PC-3 (cell line): Measurements from ENCODE around the gene JAG2. TPM values are rescaled to one million over a fixed set of nuclear protein-coding genes. Genes with fewer than 3 reads are reported as not detected.

Source experiments
- ATAC-seq: fragments of 200-7000 bp; cut with Tn5 transposase; 2 replicates; pipeline ENCODE4 v1.9.1; 2020; ENCODE audit warnings: mild to moderate bottlenecking, moderate library complexity
- BruUV-seq: library from RNA; stranded (reverse); fragments of 400-500 nt; replicated peaks from 2 replicates; lab custom pipeline; 2021; lab: Mats Ljungman, UMichigan
- CTCF ChIA-PET: fragments of 300-600 bp; sonication (Branson Sonifier 250); formaldehyde crosslinking; loops from one replicate; lab custom pipeline; 2022; ENCODE audit warnings: antibody characterized with exemption; lab: Charles Lee
- POLR2A ChIA-PET: fragments of 300-600 bp; sonication (Branson Sonifier 250); formaldehyde crosslinking; loops from one replicate; lab custom pipeline; 2022; ENCODE audit warnings: antibody characterized with exemption; ENCODE audit not compliant: unreplicated experiment; lab: Charles Lee
- DNase-seq: peaks from one replicate; pipeline ENCODE4 v3.0.0-alpha.2; 2015
- H2AFZ ChIP-seq: fragments of 300-600 bp; sonication (generic); 2 replicates; pipeline ENCODE4 v1.6.0; 2016; ENCODE audit warnings: antibody characterized with exemption, low read length
- H3F3A ChIP-seq: fragments of 300-600 bp; sonication (generic); one replicate; pipeline ENCODE4 v1.6.0; 2017; ENCODE audit warnings: antibody characterized with exemption, low read length, control low read depth, mild to moderate bottlenecking; ENCODE audit not compliant: unreplicated experiment
- H3K27ac ChIP-seq: fragments of 300-600 bp; sonication (generic); 2 replicates; pipeline ENCODE4 v1.5.1; 2016; ENCODE audit warnings: mild to moderate bottlenecking, low read length
- H3K27me3 ChIP-seq: fragments of 300-600 bp; sonication (generic); 2 replicates; pipeline ENCODE4 v1.6.1; 2016; ENCODE audit warnings: low read length, mixed read lengths
- H3K36me3 ChIP-seq: fragments of 300-600 bp; sonication (generic); 2 replicates; pipeline ENCODE4 v1.6.1; 2016; ENCODE audit warnings: low read depth, mixed run types, low read length, mixed read lengths
- H3K4me1 ChIP-seq: fragments of 300-600 bp; sonication (generic); 2 replicates; pipeline ENCODE4 v1.5.1; 2016; ENCODE audit warnings: low read length; ENCODE audit not compliant: insufficient read depth
- H3K4me2 ChIP-seq: fragments of 300-600 bp; sonication (generic); 2 replicates; pipeline ENCODE4 v1.6.0; 2016; ENCODE audit warnings: low read length
- H3K4me3 ChIP-seq: fragments of 300-600 bp; sonication (generic); 2 replicates; pipeline ENCODE4 v1.5.1; 2016; ENCODE audit warnings: mild to moderate bottlenecking, low read length, mixed read lengths
- H3K79me2 ChIP-seq: fragments of 300-600 bp; sonication (generic); 2 replicates; pipeline ENCODE4 v1.6.1; 2017; ENCODE audit warnings: low read length, mixed read lengths
- H3K9ac ChIP-seq: fragments of 300-600 bp; sonication (generic); 2 replicates; pipeline ENCODE4 v1.6.0; 2016; ENCODE audit warnings: mild to moderate bottlenecking, low read length
- H3K9me2 ChIP-seq: fragments of 300-600 bp; sonication (generic); replicated peaks from 2 replicates; pipeline ENCODE4 v1.6.1; 2016; ENCODE audit warnings: mixed run types, low read length, mixed read lengths
- H3K9me3 ChIP-seq: fragments of 300-600 bp; sonication (generic); 2 replicates; pipeline ENCODE4 v1.6.1; 2016; ENCODE audit warnings: low read length, mixed read lengths
- H4K20me1 ChIP-seq: fragments of 300-600 bp; sonication (generic); 2 replicates; pipeline ENCODE4 v1.6.1; 2016; ENCODE audit warnings: low read length, mixed read lengths
- CTCF ChIP-seq: fragments of 300-600 bp; sonication (generic); conservative IDR thresholded peaks from 2 replicates; pipeline ENCODE4 v1.5.1; 2017; ENCODE audit warnings: antibody characterized with exemption, low read depth, mild to moderate bottlenecking, low read length
- EZH2 ChIP-seq: fragments of 300-600 bp; sonication (generic); IDR thresholded peaks from one replicate; pipeline ENCODE4 v1.6.1; 2017; ENCODE audit warnings: antibody characterized with exemption, mild to moderate bottlenecking, low read length; ENCODE audit not compliant: unreplicated experiment
- EZH2phosphoT487 ChIP-seq: fragments of 300-600 bp; sonication (generic); IDR thresholded peaks from 2 replicates; pipeline ENCODE4 v1.6.1; 2018; ENCODE audit warnings: mild to moderate bottlenecking, antibody characterized with exemption, low read length, borderline replicate concordance
- intact Hi-C: fragments of 100-400 bp; cut with micrococcal nuclease; formaldehyde crosslinking; loops from 2 replicates; pipeline ENCODE4 v1.9.0; 2023
- total RNA-seq: library from RNA; depleted of rRNA; stranded (reverse); fragments of >200 nt; gene quantifications from 2 replicates; pipeline ENCODE4 v1.2.3, GENCODE V29; 2014

The JAG2 gene
- total RNA-seq, 1 experiment from 2014 or later: 57.1 TPM

GRCh38 chr14:105142651-105143450 lies 25.7 kb downstream of the JAG2 start:
- no peak overlapping the region for H3K27ac ChIP-seq

GRCh38 chr14:105141486-105142281 lies 26.9 kb downstream of the JAG2 start:
- no peaks in the 10 kb centered on the region for H3K9me2 ChIP-seq
- TF ChIP-seq EZH2 (no peak), CTCF (no peak), EZH2phosphoT487 (no peak)
- H3K9ac ChIP-seq: no peak overlapping the region
- CTCF ChIA-PET: interaction anchor here (1.0 kb wide), 1 partner anchor 34 kb away, joined by 3 read pairs; no protein-coding TSS in a partner anchor
- ATAC-seq (no peak), DNase-seq (no peak)
- no peak overlapping the region for H3K4me2 ChIP-seq
- H3F3A ChIP-seq: no peaks in the 10 kb centered on the region
- H2AFZ ChIP-seq: no peak overlapping the region
- H3K9me3 ChIP-seq: no peaks in the 10 kb centered on the region
- H3K4me3 ChIP-seq: no peak overlapping the region
- no peaks in the 10 kb centered on the region for H3K27me3 ChIP-seq
- H3K36me3 ChIP-seq: no peaks in the 10 kb centered on the region
- intact Hi-C loops: no loop called here
- BruUV-seq: no TSS peak
- no peak overlapping the region for H3K27ac ChIP-seq
- no peaks in the 10 kb centered on the region for H4K20me1 ChIP-seq
- H3K4me1 ChIP-seq: no peaks in the 10 kb centered on the region
- no peaks in the 10 kb centered on the region for H3K79me2 ChIP-seq
- POLR2A ChIA-PET: no interaction called here

More at GRCh38 chr14:105142651-105143450, 25.7 kb downstream of the JAG2 start:
- Histone ChIP-seq H3K9me3 (no peaks in the 10 kb centered on the region), H3K79me2 (no peaks in the 10 kb centered on the region), H3K36me3 (no peaks in the 10 kb centered on the region), H3K4me2 (no peak overlapping the region), H2AFZ (no peak overlapping the region), H3K4me1 (no peaks in the 10 kb centered on the region), H3K27me3 (no peaks in the 10 kb centered on the region), H3K9ac (no peak overlapping the region), H3K4me3 (no peak overlapping the region), H3F3A (no peaks in the 10 kb centered on the region), H4K20me1 (no peaks in the 10 kb centered on the region), H3K9me2 (no peaks in the 10 kb centered on the region)
- ChIA-PET CTCF (no interaction called here), POLR2A (no interaction called here)
- BruUV-seq: no TSS peak
- no peak for DNase-seq
- intact Hi-C loops: no loop called here
- TF ChIP-seq EZH2: no peak
- no peak for TF ChIP-seq CTCF
- no peak for TF ChIP-seq EZH2phosphoT487
- ATAC-seq: no peak
